K562 (cell line): ENCODE results near the gene FCHSD1. TPM values are rescaled to one million over a fixed set of nuclear protein-coding genes. Genes with fewer than 3 reads are reported as not detected.

Source experiments
- CHCHD3 ChIP-seq: fragments of 250-450 bp; sonication (Bioruptor Pico); IDR thresholded peaks from 2 replicates; pipeline ENCODE4 v2.1.2; 2022; ENCODE audit warnings: mild to moderate bottlenecking
- DIDO1 ChIP-seq: fragments of 450-650 bp; IDR thresholded peaks from 2 replicates; pipeline ENCODE4 v1.6.1; 2016; ENCODE audit warnings: low read depth, missing biosample characterization, missing genetic modification characterization
- DMBX1 ChIP-seq: fragments of 250-450 bp; sonication (Bioruptor Pico); IDR thresholded peaks from 2 replicates; pipeline ENCODE4 v1.8.0; 2022; ENCODE audit warnings: inconsistent platforms, mild to moderate bottlenecking, moderate library complexity, borderline replicate concordance
- FUS ChIP-seq: fragments of 200-400 bp; formaldehyde crosslinking; optimal IDR thresholded peaks from 2 replicates; pipeline ENCODE3; 2017; ENCODE audit warnings: low read depth, low read length
- HLTF ChIP-seq: fragments of 450-650 bp; IDR thresholded peaks from 2 replicates; pipeline ENCODE4 v1.6.1; 2016
- PML ChIP-seq: IDR thresholded peaks from 2 replicates; pipeline ENCODE4 v1.6.1; 2012; ENCODE audit warnings: low read length, inconsistent platforms
- PTTG1 ChIP-seq: fragments of 450-650 bp; IDR thresholded peaks from 2 replicates; pipeline ENCODE4 v1.6.1; 2016; ENCODE audit warnings: low read depth, mild to moderate bottlenecking, missing genetic modification characterization, missing compliant biosample characterization
- TAF9B ChIP-seq: fragments of 450-650 bp; IDR thresholded peaks from 2 replicates; pipeline ENCODE4 v1.6.1; 2018; ENCODE audit warnings: mild to moderate bottlenecking; ENCODE audit not compliant: partially characterized antibody
- TEAD4 ChIP-seq, 2 experiments: sonication (generic) in 1 of 2; formaldehyde crosslinking in 1 of 2; IDR thresholded peaks; 2 replicates each; pipeline versions ENCODE4 v1.6.1 to v1.8.0; 2012 to 2022; ENCODE audit warnings: borderline replicate concordance in 1 of 2, inconsistent platforms in 1 of 2, low read length in 1 of 2, mild to moderate bottlenecking in 1 of 2, missing genetic modification reagents in 1 of 2
- ZC3H4 ChIP-seq: sonication (generic); formaldehyde crosslinking; IDR thresholded peaks from 2 replicates; pipeline ENCODE4 v1.9.0; 2021; ENCODE audit warnings: missing genetic modification reagents, borderline replicate concordance
- ZKSCAN3 ChIP-seq: fragments of 250-450 bp; sonication (Bioruptor Pico); IDR thresholded peaks from 2 replicates; pipeline ENCODE4 v1.4.0; 2020
- ZNF174 ChIP-seq: fragments of 250-450 bp; sonication (Bioruptor Pico); IDR thresholded peaks from 2 replicates; pipeline ENCODE4 v1.4.0; 2020; ENCODE audit warnings: mild to moderate bottlenecking
- ZNF175 ChIP-seq: fragments of 200-800 bp; sonication (Bioruptor generic); IDR thresholded peaks from 2 replicates; pipeline ENCODE4 v1.6.1; 2016; ENCODE audit warnings: low read depth, mild to moderate bottlenecking, missing genetic modification characterization, missing compliant biosample characterization
- polyA plus RNA-seq, 8 experiments: library from polyadenylated mRNA; depleted of rRNA in 4 of 8; stranded (reverse) in 5 of 8; unstranded in 3 of 8; fragments of >200 nt; fragmentation: Nextera tagmentation in 2 of 8; fragmentation: Illumina TruSeq in 1 of 8; extraction: Ambion mirVana in 2 of 8; extraction: Trizol in 1 of 8; gene quantifications; 2 replicates each; pipeline versions ENCODE4 v1.2.1 to v1.2.3, GENCODE V29; 2011 to 2014; ENCODE audit warnings: inconsistent platforms in 1 of 8, missing spikeins in 1 of 8
- total RNA-seq, 7 experiments: library from RNA; depleted of rRNA in 6 of 7; stranded (reverse); fragments of >200 nt in 6 of 7; fragmentation: Illumina TruSeq in 2 of 7; extraction: Trizol in 2 of 7; gene quantifications; 2 replicates each; pipeline versions ENCODE4 v1.2.1 to v1.2.3, GENCODE V29; 2011 to 2021; ENCODE audit warnings: low replicate concordance in 1 of 7
- TF ChIP-seq, protein P1 (sequence below), 2 experiments: fragments of 250-450 bp in 1 of 2; fragments of 450-650 bp in 1 of 2; sonication (Bioruptor Pico) in 1 of 2; IDR thresholded peaks; 2 replicates each; pipeline versions ENCODE4 v1.6.1 to v1.8.0; 2016 to 2021; ENCODE audit warnings: mild to moderate bottlenecking in 2 of 2, moderate library complexity in 2 of 2, missing compliant biosample characterization in 1 of 2, missing genetic modification characterization in 1 of 2
- TF ChIP-seq, protein P2 (sequence below): IDR thresholded peaks from 2 replicates; pipeline ENCODE4 v1.6.1; 2011; ENCODE audit warnings: borderline replicate concordance, low read depth, mild to moderate bottlenecking, moderate library complexity, low read length; ENCODE audit not compliant: insufficient read depth, poor library complexity, severe bottlenecking
- TF ChIP-seq, protein P3 (sequence below), 2 experiments: fragments of 450-650 bp in 1 of 2; sonication (generic) in 1 of 2; formaldehyde crosslinking; conservative IDR thresholded peaks; 2 replicates each; pipeline versions ENCODE4 v1.4.0 to v1.8.1; 2020 to 2022; ENCODE audit warnings: mild to moderate bottlenecking in 1 of 2, missing genetic modification reagents in 1 of 2
- TF ChIP-seq, protein P4 (sequence below): sonication (generic); formaldehyde crosslinking; IDR thresholded peaks from 2 replicates; pipeline ENCODE4 v1.8.1; 2023; ENCODE audit warnings: mild to moderate bottlenecking, missing genetic modification reagents
- TF ChIP-seq, protein P5 (sequence below): fragments of 450-650 bp; IDR thresholded peaks from 2 replicates; pipeline ENCODE4 v1.6.1; 2018; ENCODE audit not compliant: partially characterized antibody

The FCHSD1 gene
- total and polyA plus RNA-seq, 9 of the 15 experiments (the other 6 are each of a cell fraction or from before 2014, with no cell fraction given): 0.35 to 37.5 (median 13.6) TPM

DNA sequence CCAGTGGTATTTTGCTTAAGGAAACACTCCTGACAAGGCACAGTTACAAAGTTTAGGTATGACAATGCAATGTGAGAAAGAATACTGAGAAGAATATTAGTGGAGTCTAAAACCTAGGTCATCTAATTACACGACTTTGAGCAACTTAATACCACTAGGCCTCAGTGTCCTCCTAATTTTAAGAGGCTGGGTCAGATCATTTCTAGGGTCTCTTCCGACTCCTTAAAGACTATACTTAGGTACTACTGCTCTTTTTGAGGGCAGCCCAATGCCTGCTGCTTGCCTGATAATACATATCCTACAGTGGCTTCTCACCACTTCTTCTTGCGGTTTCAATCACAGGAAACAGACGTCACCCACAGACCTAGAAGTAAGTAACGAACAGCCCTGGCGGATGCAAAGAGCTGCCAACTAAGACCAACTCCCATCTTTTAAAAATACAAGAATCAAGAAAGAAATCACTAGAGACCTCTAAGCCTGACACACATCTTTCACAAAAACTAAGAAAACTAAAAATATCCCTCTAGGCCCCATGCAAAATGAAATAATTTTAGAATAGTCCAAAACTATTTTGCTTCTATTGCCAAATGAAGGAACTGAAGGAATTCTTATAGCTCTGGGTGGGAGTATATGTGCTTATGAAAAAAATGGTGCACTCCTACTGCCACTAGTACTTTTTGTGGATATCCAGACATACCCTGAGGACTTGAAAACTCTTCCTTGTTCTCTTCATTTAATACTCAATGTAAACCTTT lies 45.5 kb downstream of the FCHSD1 start (continued):
- TF ChIP-seq, protein P1, sequence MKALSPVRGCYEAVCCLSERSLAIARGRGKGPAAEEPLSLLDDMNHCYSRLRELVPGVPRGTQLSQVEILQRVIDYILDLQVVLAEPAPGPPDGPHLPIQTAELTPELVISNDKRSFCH (CRISPR knock-in tag; IDR thresholded peaks at IDR 0.05): no peak
- TF ChIP-seq, protein P1 (tag; IDR thresholded peaks at IDR 0.05): peak; percentile 68; the same call in 1 of the 2 replicates
- TF ChIP-seq FUS (no peak), TEAD4 (IDR thresholded peaks at IDR 0.05; ENCODE audit: low read length) (peak; percentile 96), TEAD4 (CRISPR knock-in tag; IDR thresholded peaks at IDR 0.05; ENCODE audit: borderline replicate concordance) (no peak), PTTG1 (tag) (no peak), HLTF (peak; percentile 21; the same call in 1 of the 2 replicates), ZNF174 (no peak), ZC3H4 (CRISPR knock-in tag) (no peak), DIDO1 (tag) (no peak), ZKSCAN3 (CRISPR knock-in tag) (no peak), TAF9B (no peak), DMBX1 (CRISPR knock-in tag) (peak; percentile 80), CHCHD3 (CRISPR knock-in tag) (no peak), PML (peak; percentile 91), ZNF175 (CRISPR knock-in tag) (peak; percentile 53; the same call in 1 of the 2 replicates)
- TF ChIP-seq, protein P2, sequence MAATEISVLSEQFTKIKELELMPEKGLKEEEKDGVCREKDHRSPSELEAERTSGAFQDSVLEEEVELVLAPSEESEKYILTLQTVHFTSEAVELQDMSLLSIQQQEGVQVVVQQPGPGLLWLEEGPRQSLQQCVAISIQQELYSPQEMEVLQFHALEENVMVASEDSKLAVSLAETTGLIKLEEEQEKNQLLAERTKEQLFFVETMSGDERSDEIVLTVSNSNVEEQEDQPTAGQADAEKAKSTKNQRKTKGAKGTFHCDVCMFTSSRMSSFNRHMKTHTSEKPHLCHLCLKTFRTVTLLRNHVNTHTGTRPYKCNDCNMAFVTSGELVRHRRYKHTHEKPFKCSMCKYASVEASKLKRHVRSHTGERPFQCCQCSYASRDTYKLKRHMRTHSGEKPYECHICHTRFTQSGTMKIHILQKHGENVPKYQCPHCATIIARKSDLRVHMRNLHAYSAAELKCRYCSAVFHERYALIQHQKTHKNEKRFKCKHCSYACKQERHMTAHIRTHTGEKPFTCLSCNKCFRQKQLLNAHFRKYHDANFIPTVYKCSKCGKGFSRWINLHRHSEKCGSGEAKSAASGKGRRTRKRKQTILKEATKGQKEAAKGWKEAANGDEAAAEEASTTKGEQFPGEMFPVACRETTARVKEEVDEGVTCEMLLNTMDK: no peak
- TF ChIP-seq, protein P3, sequence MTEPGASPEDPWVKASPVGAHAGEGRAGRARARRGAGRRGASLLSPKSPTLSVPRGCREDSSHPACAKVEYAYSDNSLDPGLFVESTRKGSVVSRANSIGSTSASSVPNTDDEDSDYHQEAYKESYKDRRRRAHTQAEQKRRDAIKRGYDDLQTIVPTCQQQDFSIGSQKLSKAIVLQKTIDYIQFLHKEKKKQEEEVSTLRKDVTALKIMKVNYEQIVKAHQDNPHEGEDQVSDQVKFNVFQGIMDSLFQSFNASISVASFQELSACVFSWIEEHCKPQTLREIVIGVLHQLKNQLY (CRISPR knock-in tag; conservative IDR thresholded peaks at IDR 0.05): no peak
- TF ChIP-seq, protein P4, sequence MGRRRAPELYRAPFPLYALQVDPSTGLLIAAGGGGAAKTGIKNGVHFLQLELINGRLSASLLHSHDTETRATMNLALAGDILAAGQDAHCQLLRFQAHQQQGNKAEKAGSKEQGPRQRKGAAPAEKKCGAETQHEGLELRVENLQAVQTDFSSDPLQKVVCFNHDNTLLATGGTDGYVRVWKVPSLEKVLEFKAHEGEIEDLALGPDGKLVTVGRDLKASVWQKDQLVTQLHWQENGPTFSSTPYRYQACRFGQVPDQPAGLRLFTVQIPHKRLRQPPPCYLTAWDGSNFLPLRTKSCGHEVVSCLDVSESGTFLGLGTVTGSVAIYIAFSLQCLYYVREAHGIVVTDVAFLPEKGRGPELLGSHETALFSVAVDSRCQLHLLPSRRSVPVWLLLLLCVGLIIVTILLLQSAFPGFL (CRISPR knock-in tag): no peak
- TF ChIP-seq, protein P5, sequence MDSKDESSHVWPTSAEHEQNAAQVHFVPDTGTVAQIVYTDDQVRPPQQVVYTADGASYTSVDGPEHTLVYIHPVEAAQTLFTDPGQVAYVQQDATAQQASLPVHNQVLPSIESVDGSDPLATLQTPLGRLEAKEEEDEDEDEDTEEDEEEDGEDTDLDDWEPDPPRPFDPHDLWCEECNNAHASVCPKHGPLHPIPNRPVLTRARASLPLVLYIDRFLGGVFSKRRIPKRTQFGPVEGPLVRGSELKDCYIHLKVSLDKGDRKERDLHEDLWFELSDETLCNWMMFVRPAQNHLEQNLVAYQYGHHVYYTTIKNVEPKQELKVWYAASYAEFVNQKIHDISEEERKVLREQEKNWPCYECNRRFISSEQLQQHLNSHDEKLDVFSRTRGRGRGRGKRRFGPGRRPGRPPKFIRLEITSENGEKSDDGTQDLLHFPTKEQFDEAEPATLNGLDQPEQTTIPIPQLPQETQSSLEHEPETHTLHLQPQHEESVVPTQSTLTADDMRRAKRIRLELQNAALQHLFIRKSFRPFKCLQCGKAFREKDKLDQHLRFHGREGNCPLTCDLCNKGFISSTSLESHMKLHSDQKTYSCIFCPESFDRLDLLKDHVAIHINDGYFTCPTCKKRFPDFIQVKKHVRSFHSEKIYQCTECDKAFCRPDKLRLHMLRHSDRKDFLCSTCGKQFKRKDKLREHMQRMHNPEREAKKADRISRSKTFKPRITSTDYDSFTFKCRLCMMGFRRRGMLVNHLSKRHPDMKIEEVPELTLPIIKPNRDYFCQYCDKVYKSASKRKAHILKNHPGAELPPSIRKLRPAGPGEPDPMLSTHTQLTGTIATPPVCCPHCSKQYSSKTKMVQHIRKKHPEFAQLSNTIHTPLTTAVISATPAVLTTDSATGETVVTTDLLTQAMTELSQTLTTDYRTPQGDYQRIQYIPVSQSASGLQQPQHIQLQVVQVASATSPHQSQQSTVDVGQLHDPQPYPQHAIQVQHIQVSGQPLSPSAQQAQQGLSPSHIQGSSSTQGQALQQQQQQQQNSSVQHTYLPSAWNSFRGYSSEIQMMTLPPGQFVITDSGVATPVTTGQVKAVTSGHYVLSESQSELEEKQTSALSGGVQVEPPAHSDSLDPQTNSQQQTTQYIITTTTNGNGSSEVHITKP: peak; percentile 58
